ENCODE data around the gene ADGRG6.
"Not testable (repeated sequence)": the region's sequence is repeated elsewhere in the genome, so short reads cannot be mapped to it uniquely, and the experiment has no call there.

ADGRG6 gene

DNA sequence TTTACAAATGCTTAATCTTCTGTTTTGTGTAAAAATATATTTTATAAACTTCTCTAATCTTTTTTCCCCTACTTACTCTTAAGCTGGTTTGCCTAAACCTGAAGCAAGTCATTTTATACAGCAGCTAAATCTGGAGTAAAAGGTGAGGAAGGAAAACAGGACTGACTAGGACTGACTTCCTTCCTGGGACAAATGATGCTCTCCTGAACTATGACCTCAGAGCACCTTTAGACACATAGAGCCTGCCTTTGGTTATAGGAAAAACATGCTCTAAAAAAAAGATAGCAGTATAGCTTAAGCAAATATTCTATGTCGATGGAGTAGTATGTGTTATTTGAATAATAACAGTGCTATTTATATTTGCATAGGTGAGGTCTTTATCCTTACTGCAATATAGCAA lies 21.5 kb upstream of the ADGRG6 start:
- no peak overlapping the region for H3K27ac Mint-ChIP-seq
- H3K27me3 Mint-ChIP-seq, result no peaks in the 10 kb centered on the region
- no peaks in the 10 kb centered on the region for H3K9me3 Mint-ChIP-seq
- no peak overlapping the region for H3K4me3 Mint-ChIP-seq
- no peaks in the 10 kb centered on the region for H3K4me1 Mint-ChIP-seq
- no peaks in the 10 kb centered on the region for H3K36me3 Mint-ChIP-seq
- CTCF ChIA-PET, result no interaction called here
- DNase-seq, result no peak

- Mint-ChIP-seq H3K9me3 (no peaks in the 10 kb centered on the region), H3K4me3 (no peak overlapping the region), H3K27ac (no peak overlapping the region), H3K27me3 (no peaks in the 10 kb centered on the region), H3K36me3 (no peaks in the 10 kb centered on the region), H3K4me1 (no peaks in the 10 kb centered on the region)
- no peak for DNase-seq
- CTCF ChIA-PET, result no interaction called here
Measured at GRCh38 chr6:142280927-142281326, 20.9 kb upstream of the ADGRG6 start.

- H3K9me3 Mint-ChIP-seq, CTCF ChIA-PET, DNase-seq, H3K27me3 Mint-ChIP-seq, H3K36me3 Mint-ChIP-seq, H3K4me1 Mint-ChIP-seq, H3K27ac Mint-ChIP-seq, H3K4me3 Mint-ChIP-seq: not testable (repeated sequence)
Measured at GRCh38 chr6:142283138-142283537, 18.7 kb upstream of the ADGRG6 start.

DNA sequence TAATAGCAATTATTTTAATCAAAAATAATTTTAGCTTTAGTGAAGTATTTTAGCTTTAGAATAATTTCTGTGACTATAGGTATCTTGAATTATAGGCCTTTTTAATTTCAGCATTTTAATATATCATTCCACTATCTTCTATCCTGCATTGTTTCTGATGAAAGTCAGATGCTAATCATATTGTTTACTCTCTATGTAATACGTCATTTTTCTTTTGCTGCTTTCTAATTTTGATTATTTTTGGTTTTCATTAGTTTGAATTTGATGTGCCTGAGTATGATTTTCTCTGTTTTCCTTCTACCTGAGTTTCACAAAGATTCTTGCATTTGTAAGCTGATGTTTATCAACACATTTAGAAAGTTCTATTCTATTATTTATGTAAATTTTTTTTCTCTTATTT lies 17.4 kb upstream of the ADGRG6 start:
- Mint-ChIP-seq H3K27ac (no peak overlapping the region), H3K36me3 (no peaks in the 10 kb centered on the region), H3K4me1 (no peaks in the 10 kb centered on the region), H3K9me3 (no peaks in the 10 kb centered on the region), H3K4me3 (no peak overlapping the region), H3K27me3 (no peaks in the 10 kb centered on the region)
- CTCF ChIA-PET, result no interaction called here
- no peak for DNase-seq

- no peaks in the 10 kb centered on the region for H3K4me1 Mint-ChIP-seq
- CTCF ChIA-PET, result no interaction called here
- H3K27ac Mint-ChIP-seq, result no peak overlapping the region
- no peak overlapping the region for H3K4me3 Mint-ChIP-seq
- no peaks in the 10 kb centered on the region for H3K9me3 Mint-ChIP-seq
- H3K27me3 Mint-ChIP-seq, result no peaks in the 10 kb centered on the region
- H3K36me3 Mint-ChIP-seq, result no peaks in the 10 kb centered on the region
- no peak for DNase-seq
Measured at GRCh38 chr6:142285235-142286087, 16.3 kb upstream of the ADGRG6 start.

GRCh38 chr6:142286088-142286409 lies 15.8 kb upstream of the ADGRG6 start:
- Mint-ChIP-seq H3K9me3 (no peaks in the 10 kb centered on the region), H3K36me3 (no peaks in the 10 kb centered on the region), H3K4me1 (no peaks in the 10 kb centered on the region), H3K4me3 (no peak overlapping the region), H3K27ac (no peak overlapping the region), H3K27me3 (no peaks in the 10 kb centered on the region)
- DNase-seq, result no peak
- CTCF ChIA-PET, result interaction anchor here (1.0 kb wide), 1 partner anchor 15 kb away, joined by 3 read pairs; no protein-coding TSS in a partner anchor

GRCh38 chr6:142289687-142290086 lies 12.1 kb upstream of the ADGRG6 start:
- Mint-ChIP-seq H3K36me3 (no peaks in the 10 kb centered on the region), H3K27ac (no peak overlapping the region), H3K4me1 (no peaks in the 10 kb centered on the region), H3K4me3 (no peak overlapping the region), H3K9me3 (no peaks in the 10 kb centered on the region), H3K27me3 (no peaks in the 10 kb centered on the region)
- DNase-seq, result no peak
- CTCF ChIA-PET, result interaction anchor here (0.8 kb wide), 1 partner anchor 27 kb away, joined by 3 read pairs; no protein-coding TSS in a partner anchor

DNA sequence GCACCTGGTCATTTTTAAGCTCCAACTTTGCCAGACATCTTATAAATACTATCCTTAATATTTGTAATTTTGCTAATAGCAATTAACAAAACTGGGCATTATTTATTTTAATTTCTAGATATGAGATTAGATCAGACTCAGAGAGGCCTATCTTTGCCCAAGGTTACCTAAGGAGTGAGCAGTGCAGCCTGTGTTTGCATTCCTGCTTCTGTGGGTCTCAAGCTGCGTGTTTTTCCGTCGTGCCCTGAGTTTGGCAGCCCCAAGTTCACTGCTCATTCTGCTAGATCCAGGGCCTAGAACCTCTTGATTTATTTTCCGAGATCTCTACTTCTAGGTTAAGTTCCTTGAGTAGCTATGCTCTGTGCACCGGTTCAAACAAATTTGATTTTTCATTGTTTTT lies 11.0 kb upstream of the ADGRG6 start:
- no peaks in the 10 kb centered on the region for H3K9me3 Mint-ChIP-seq
- H3K4me1 Mint-ChIP-seq, result no peaks in the 10 kb centered on the region
- no peaks in the 10 kb centered on the region for H3K27me3 Mint-ChIP-seq
- DNase-seq, result no peak
- no peak overlapping the region for H3K4me3 Mint-ChIP-seq
- no peak overlapping the region for H3K27ac Mint-ChIP-seq
- H3K36me3 Mint-ChIP-seq, result no peaks in the 10 kb centered on the region
- CTCF ChIA-PET, result no interaction called here

GRCh38 chr6:142291512-142291911 lies 10.3 kb upstream of the ADGRG6 start:
- no peaks in the 10 kb centered on the region for H3K4me1 Mint-ChIP-seq
- H3K27me3 Mint-ChIP-seq, result no peaks in the 10 kb centered on the region
- H3K4me3 Mint-ChIP-seq, result no peak overlapping the region
- CTCF ChIA-PET, result no interaction called here
- no peak overlapping the region for H3K27ac Mint-ChIP-seq
- no peaks in the 10 kb centered on the region for H3K9me3 Mint-ChIP-seq
- H3K36me3 Mint-ChIP-seq, result no peaks in the 10 kb centered on the region
- DNase-seq, result no peak

DNA sequence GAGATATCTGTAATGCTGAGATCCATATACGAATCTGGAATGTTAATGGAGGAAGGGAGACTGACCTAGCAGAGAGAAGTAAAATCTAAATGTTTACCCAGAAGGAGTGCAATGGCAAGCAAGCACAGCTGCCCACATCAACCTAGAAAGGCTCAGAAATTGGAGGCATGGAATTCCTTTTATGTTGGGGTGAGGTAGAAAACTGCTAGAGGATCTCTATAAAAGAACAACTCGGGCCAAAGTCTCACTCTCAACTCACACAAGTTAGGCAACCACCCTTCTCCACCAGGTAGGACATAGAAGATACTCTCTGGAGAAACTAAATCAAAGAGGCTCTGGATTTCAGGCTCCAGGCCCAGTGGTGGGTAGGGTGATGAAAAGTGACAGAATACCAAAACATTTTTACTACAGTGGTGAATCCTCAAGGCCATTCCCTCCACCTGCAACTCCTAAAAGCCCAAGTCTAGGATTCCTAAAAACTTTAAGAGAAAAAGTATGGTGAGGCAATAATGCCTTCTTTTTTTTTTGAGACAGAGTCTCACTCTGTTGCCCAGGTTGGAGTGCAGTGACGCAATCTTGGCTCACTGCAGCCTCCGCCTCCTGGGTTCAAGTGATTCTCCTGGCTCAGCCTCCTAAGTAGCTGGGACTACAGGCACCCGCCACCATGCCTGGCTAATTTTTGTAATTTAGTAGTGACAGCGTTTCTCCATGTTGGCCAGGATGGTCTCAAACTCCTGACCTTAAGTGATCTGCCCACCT lies 9.5 kb upstream of the ADGRG6 start:
- no peak overlapping the region for H3K4me3 Mint-ChIP-seq
- H3K9me3 Mint-ChIP-seq, result no peaks in the 10 kb centered on the region
- DNase-seq, result no peak
- no peaks in the 10 kb centered on the region for H3K36me3 Mint-ChIP-seq
- H3K27ac Mint-ChIP-seq, result no peak overlapping the region
- CTCF ChIA-PET, result no interaction called here
- H3K27me3 Mint-ChIP-seq, result no peaks in the 10 kb centered on the region
- H3K4me1 Mint-ChIP-seq, result no peaks in the 10 kb centered on the region

GRCh38 chr6:142293121-142293520 lies 8.7 kb upstream of the ADGRG6 start:
- Mint-ChIP-seq H3K27ac (no peak overlapping the region), H3K4me1 (no peaks in the 10 kb centered on the region), H3K36me3 (no peaks in the 10 kb centered on the region), H3K4me3 (no peak overlapping the region), H3K9me3 (no peaks in the 10 kb centered on the region), H3K27me3 (no peaks in the 10 kb centered on the region)
- CTCF ChIA-PET, result no interaction called here
- no peak for DNase-seq

GRCh38 chr6:142294679-142295078 lies 7.1 kb upstream of the ADGRG6 start:
- H3K27ac Mint-ChIP-seq, result no peak overlapping the region
- no peaks in the 10 kb centered on the region for H3K9me3 Mint-ChIP-seq
- no peaks in the 10 kb centered on the region for H3K27me3 Mint-ChIP-seq
- H3K36me3 Mint-ChIP-seq, result no peaks in the 10 kb centered on the region
- H3K4me1 Mint-ChIP-seq, result no peaks in the 10 kb centered on the region
- CTCF ChIA-PET, result no interaction called here
- no peak for DNase-seq
- no peak overlapping the region for H3K4me3 Mint-ChIP-seq

DNA sequence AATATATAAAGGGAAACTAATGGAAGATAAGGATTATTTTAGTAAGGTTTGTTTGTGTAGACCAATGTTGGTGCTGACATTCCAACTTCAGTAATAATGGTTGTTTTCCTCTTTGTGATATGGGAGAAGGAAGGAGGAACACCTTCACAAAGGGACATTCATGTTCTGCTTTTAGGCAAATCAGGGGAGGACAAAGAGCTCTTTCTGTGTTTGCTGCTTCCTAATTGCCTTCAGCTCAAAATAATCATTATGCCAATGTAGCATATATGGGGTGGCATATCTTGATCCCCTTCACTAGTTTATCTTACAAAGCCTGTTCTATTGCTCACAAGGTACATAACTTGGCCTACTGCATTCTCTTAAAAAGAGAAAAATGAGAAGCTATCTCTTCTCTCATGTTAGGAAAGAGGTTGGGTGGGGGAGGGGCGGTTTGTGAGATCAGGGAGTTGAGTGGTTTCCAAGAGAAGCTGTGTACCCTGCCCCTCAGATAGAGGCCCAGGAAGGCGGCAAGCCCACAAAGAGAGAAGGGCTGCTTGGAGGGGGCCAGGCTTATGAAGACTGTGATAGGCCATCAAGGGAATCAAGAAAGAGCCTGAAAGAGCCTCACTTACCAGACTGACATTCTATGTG lies 4.7 kb upstream of the ADGRG6 start:
- Mint-ChIP-seq H3K27me3 (peaks cover 23% of the 10 kb centered on the region), H3K27ac (no peak overlapping the region), H3K36me3 (no peaks in the 10 kb centered on the region), H3K4me3 (no peak overlapping the region), H3K4me1 (peaks cover 5% of the 10 kb centered on the region), H3K9me3 (no peaks in the 10 kb centered on the region)
- CTCF ChIA-PET, result no interaction called here
- no peak for DNase-seq

DNA sequence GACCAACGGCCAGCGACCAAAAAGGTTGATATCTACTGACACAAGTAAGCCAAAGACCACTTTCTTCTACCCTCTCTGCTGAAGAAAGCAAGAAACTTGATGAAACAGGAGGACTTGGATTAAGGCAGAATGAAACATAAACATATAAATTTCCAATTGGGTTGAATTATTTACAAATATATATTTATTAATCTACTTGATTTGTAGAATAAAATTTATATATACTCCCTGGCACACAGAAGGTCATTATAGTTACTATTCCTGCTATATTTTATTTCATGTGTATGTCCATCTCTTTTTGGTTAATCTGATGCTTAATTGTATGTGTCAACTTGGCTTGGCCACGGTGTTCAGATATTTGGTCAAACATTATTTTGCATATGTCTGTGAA lies 4.2 kb upstream of the ADGRG6 start:
- H3K4me3 Mint-ChIP-seq, result no peak overlapping the region
- peaks cover 10% of the 10 kb centered on the region for H3K4me1 Mint-ChIP-seq
- no peaks in the 10 kb centered on the region for H3K9me3 Mint-ChIP-seq
- no peak overlapping the region for H3K27ac Mint-ChIP-seq
- peaks cover 28% of the 10 kb centered on the region for H3K27me3 Mint-ChIP-seq
- CTCF ChIA-PET, result no interaction called here
- no peak for DNase-seq
- no peaks in the 10 kb centered on the region for H3K36me3 Mint-ChIP-seq

All from activated naive CD4-positive, alpha-beta T cell treated with anti-CD3 and anti-CD28 coated beads, Interleukin-2, amount 10 ng/mL, durations not matched to agents 7 days and 5 days (primary cell).